A549 (cell line): ENCODE measurements around the gene SOX10.

Source experiments
- BHLHE40 ChIP-seq: IDR thresholded peaks from 2 replicates; pipeline ENCODE4 v1.6.1; 2012; ENCODE audit warnings: low read depth, low read length, inconsistent platforms
- CEBPB ChIP-seq, 2 experiments: fragments of >200 bp in 1 of 2; sonication (Bioruptor Twin) in 1 of 2; formaldehyde crosslinking in 1 of 2; IDR thresholded peaks; 2 replicates each; pipeline ENCODE4 v1.6.1; 2012 to 2016
- CHD2 ChIP-seq: fragments of 150-350 bp; IDR thresholded peaks from 2 replicates; pipeline ENCODE4 v1.6.1; 2014; ENCODE audit warnings: low read length; ENCODE audit not compliant: partially characterized antibody
- CTCF ChIP-seq: fragments of >200 bp; sonication (Bioruptor Twin); formaldehyde crosslinking; IDR thresholded peaks from 3 replicates; pipeline ENCODE4 v1.5.1; 2016
- JUN ChIP-seq, 2 experiments: fragments of >200 bp; sonication (Bioruptor Twin); formaldehyde crosslinking; IDR thresholded peaks; 2 replicates in 1 of 2; 3 replicates in 1 of 2; pipeline ENCODE4 v1.6.1; 2016 to 2017
- JUNB ChIP-seq: fragments of >200 bp; sonication (Bioruptor Twin); formaldehyde crosslinking; IDR thresholded peaks from 2 replicates; pipeline ENCODE4 v1.6.1; 2016
- MAFK ChIP-seq: fragments of 450-650 bp; IDR thresholded peaks from 2 replicates; pipeline ENCODE4 v1.6.1; 2014; ENCODE audit not compliant: partially characterized antibody
- MYC ChIP-seq: IDR thresholded peaks from 2 replicates; pipeline ENCODE4 v1.6.1; 2012; ENCODE audit warnings: mild to moderate bottlenecking, inconsistent platforms, low read length, improper control_type of control experiment, borderline replicate concordance
- PHF8 ChIP-seq: fragments of 200-600 bp; sonication (generic); IDR thresholded peaks from 2 replicates; pipeline ENCODE4 v1.6.1; 2016; ENCODE audit warnings: low read depth, mild to moderate bottlenecking, antibody characterized with exemption, moderate library complexity, borderline replicate concordance
- REST ChIP-seq: fragments of 200-600 bp; sonication (generic); IDR thresholded peaks from 2 replicates; pipeline ENCODE4 v1.6.1; 2016; ENCODE audit warnings: antibody characterized with exemption, mild to moderate bottlenecking, moderate library complexity
- RFX5 ChIP-seq: fragments of 450-650 bp; IDR thresholded peaks from 2 replicates; pipeline ENCODE4 v1.7.1; 2014; ENCODE audit warnings: antibody characterized with exemption, mild to moderate bottlenecking, moderate library complexity
- ZFP36 ChIP-seq: fragments of 450-650 bp; IDR thresholded peaks from 2 replicates; pipeline ENCODE4 v1.6.1; 2014; ENCODE audit warnings: borderline replicate concordance; ENCODE audit not compliant: partially characterized antibody

GRCh38 chr22:37990862-37991261 lies 6.5 kb upstream of the SOX10 start:
- TF ChIP-seq PHF8 (no peak), BHLHE40 (no peak), MYC (no peak), JUN (IDR thresholded peaks at IDR 0.05) (no peak), CTCF (no peak), REST (no peak), CEBPB (IDR thresholded peaks at IDR 0.05) (no peak), MAFK (no peak), JUNB (no peak), CHD2 (no peak), RFX5 (no peak), ZFP36 (no peak)
